NCI-H2171 (cell line): Measurements from ENCODE around the gene PTGES3L.
A peak's percentile ranks its signal among the peaks of the same experiment; 100 is the strongest.
"Not testable (repeated sequence)": the region's sequence is repeated elsewhere in the genome, so short reads cannot be mapped to it uniquely, and the experiment has no call there.

Source experiments
- DNase-seq: peaks from one replicate; lab custom pipeline; 2025; lab: John Stamatoyannopoulos, UW

The PTGES3L gene

GRCh38 chr17:43014020-43014648 is 34.3 kb upstream of the PTGES3L start:
- DNase-seq: no peak

GRCh38 chr17:43013296-43013695 is 33.4 kb upstream of the PTGES3L start:
- no peak for DNase-seq

DNA sequence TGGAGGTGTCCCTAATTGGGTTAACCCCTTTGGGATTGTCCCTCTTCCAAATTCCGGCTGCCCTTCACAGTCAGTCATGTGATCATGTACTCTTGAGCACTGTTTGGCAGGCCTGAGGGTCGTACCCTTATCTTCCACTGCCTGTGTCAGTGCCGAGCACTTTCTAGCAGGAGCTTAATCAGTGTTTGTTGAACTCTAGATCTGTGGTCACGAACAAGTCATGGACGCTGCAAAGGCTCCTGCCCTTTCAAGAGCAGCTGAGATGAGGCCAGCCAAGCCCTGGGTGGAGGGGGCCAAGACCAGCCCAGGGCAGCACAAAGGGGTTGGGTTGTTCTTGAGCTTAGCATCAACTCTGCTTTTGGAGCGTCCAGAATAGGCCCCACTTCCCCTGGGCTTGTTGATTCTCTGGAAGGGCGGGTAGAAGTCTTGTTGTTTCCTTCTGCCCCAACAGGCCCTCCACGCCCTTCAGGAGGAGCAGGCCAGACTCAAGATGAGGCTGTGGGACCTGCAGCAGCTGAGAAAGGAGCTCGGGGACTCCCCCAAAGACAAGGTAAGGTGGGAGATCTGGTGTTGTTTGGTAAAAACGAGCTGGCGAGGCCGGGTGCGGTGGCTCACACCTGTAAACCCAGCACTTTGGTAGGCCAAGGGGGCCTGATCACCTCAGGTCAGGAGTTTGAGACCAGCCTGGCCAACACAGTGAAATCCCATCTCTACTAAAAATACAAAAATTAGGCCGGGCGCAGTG is 32.0 kb upstream of the PTGES3L start:
- DNase-seq: no peak

DNA sequence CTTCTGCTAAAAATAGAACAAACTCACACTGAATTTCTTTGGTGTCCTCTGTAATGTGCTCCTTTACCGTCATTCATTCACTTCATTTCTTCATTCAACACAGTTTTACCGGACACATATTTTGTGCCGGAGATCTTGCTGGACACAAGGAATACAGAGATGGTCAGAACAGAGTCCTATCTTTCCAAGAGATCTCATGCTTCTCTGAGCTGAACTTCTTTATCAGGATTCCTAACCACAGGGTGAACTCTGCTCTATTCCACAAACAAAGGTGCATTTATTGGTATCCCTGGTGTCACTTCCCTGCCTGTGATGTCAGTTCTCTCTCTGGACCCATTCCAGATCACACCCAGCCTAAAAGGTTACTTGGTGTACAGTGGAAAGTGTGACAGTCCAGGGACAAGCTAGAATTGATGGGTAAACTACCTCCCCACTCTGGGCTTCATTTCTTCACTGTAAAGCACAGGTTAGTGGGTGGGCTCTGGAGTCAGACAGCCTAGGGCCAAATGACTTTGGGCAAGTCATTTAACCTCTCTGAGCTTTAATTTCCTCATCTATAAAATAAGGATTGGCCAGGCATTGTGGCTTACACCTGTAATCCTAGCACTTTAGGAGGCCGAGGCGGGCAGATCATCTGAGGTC is 30.9 kb upstream of the PTGES3L start:
- DNase-seq: no peak

GRCh38 chr17:43006639-43007551 is 27.0 kb upstream of the PTGES3L start, which contains the start of gene IFI35:
Gene IFI35, plus strand, starts transcription at chr17:43006784. Its CDS starts 164 bp downstream, at chr17:43006948.
- peak; percentile 33 for DNase-seq

- no peak for DNase-seq
Observed at GRCh38 chr17:43003542-43004172, 23.8 kb upstream of the PTGES3L start.

DNA sequence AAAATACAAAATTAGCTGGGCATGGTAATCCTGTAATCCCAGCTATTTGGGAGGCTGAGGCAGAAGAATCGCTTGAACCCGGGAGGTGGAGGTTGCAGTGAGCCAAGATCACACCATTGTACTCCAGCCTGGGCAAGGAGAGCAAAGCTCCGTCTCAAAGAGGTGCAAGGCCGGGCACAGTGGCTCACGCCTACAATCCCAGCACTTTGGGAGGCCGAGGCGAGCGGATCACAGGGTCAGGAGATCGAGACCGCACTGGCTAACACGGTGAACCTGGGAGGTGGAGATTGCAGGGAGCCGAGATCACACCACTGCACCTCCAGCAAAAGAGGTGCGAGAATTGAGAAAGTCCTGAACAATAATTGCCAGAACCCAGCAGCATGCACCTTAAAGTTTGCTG is 21.0 kb upstream of the PTGES3L start:
- DNase-seq: not testable (repeated sequence)

GRCh38 chr17:42999003-42999525 is 19.2 kb upstream of the PTGES3L start:
- DNase-seq: no peak

- DNase-seq: peak; percentile 99
Observed at GRCh38 chr17:42997984-42998938, 18.4 kb upstream of the PTGES3L start, which contains the start of gene RPL27. Gene RPL27, plus strand, starts transcription at chr17:42998419. Its CDS starts 332 bp downstream, at chr17:42998751.

GRCh38 chr17:42997390-42997983 is 17.6 kb upstream of the PTGES3L start:
- no peak for DNase-seq

- not testable (repeated sequence) for DNase-seq
Observed at GRCh38 chr17:42993913-42994312, 14.0 kb upstream of the PTGES3L start.

- no peak for DNase-seq
Observed at GRCh38 chr17:42992872-42993271, 13.0 kb upstream of the PTGES3L start.

GRCh38 chr17:42991471-42991870 is 11.6 kb upstream of the PTGES3L start:
- DNase-seq: no peak

DNA sequence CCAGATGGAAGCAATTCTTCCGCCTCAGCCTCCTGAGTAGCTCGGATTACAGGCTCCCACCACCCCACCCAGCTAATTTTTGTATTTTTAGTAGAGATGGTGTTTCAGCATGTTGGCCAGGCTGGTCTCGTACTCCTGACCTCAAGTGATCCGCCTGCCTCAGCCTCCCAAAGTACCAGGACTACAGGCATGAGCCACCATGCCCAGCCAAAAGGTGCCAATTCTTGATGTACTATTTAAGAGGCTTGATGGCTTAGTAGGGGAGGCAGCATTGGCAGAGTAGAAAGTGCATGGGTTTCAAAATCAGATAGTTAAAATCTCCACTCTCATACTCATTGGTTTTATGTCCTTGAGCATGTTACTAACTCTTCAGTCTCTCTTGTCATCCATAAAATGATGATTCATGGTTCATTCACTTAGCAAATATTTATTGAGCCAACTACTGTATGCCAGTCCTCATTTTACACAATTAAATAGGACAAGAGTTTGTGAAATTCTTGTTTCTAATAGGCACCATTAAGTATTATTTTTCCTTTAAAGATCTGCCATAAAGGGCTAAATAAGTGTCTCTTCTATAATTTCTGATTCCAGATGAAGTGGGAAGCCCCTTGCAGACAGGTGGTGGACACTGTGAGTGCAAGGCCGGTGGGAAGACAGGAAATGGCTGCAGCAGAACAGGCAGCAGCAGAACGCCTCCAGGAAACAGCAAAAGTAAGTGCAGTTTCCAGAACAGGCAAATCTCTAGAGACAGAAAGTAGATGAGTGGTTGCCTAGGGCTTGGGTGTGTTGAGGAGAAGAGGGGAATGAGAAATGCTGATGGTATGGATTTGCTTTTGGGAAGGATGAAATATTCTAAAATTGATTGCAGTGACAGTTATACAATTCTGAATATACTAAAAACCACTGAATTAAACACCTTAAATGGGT is 10.1 kb upstream of the PTGES3L start:
- no peak for DNase-seq

DNA sequence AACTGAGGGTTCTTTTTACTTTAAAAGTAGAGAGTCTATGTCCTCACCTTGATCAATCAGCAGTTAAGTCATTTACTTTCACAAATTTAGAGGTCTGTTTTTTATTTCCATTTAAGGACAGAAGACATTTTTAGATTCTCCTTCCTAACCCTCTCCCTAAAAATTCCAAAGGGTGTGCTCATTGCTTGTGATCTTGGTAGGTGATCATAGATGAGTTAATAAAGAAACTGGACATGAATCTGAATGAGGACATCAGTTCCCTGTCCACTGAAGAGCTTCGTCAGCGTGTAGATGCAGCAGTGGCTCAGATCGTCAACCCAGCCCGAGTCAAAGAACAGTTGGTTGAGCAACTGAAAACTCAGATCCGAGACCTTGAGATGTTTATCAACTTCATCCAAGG is 9.3 kb upstream of the PTGES3L start:
- DNase-seq: no peak

- DNase-seq: no peak
Observed at GRCh38 chr17:42985225-42985624, 5.3 kb upstream of the PTGES3L start.

DNA sequence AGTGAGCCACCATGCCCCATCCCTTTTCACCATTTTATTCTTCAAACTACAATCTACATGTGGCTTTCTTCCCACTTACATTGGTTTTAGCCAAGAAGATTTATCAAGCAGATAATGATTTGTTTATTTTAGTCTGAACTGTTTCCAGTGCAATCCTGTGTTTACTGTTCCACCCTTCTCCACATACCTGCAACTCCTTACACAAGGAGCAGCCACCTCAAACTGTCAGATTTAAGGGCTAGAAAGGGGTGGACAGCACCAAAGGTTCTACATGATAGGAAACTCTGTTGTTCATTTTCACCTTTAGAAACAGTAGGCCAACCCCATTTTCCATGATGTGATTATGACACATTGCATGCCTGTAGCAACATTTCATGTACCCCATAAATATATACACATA is 2.4 kb upstream of the PTGES3L start:
- DNase-seq: no peak

DNA sequence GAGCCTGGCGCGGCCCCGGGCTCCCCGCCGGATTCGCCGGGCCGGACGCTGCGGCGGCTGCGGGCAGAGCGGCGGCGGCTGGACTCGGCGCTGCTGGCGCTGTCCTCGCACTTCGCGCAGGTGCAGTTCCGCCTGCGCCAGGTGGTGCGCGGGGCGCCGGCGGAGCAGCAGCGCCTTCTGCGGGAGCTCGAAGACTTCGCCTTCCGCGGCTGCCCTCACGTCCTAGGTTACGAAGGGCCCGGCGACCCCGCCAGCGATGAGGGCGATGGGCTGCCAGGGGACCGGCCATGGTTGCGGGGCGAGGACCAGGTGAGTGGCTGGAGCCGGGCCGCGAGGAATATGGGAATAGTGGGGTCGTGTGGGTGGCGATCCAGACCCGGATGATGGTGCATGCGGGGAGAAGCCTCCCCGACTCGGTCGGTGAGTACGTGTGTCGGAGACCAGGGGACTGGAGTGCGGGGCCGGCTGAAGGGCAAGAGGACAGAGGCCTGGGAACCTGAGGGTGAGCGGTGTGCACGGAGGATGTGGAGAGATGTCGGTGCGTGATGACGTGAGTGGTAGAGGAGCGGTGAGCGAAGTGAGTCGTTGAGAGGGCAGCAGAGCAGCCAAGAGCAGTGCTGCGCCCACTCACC is 1.0 kb upstream of the PTGES3L start:
- DNase-seq: peak; percentile 25
